ENCODE measurements around the gene DDB1. TPM values are rescaled to one million over a fixed set of nuclear protein-coding genes. Genes with fewer than 3 reads are reported as not detected.

DDB1 gene
- polyA plus RNA-seq, 1 of the 3 experiments (the other 2 are of a cell fraction), result 170 TPM

GRCh38 chr11:61356706-61357105, 23.8 kb upstream of the DDB1 start:
- DNase-seq, result no peak
- no peaks in the 10 kb centered on the region for H3K9me2 ChIP-seq
- H3K9ac ChIP-seq, result no peak overlapping the region
- TF ChIP-seq RXRA (IDR thresholded peaks at IDR 0.05; ENCODE audit: borderline replicate concordance, low read depth) (no peak), TEAD4 (IDR thresholded peaks at IDR 0.05; ENCODE audit: borderline replicate concordance, insufficient read depth) (no peak), IRF3 (IDR thresholded peaks at IDR 0.05; ENCODE audit: low read depth, low read length) (no peak), EP300 (IDR thresholded peaks at IDR 0.05; ENCODE audit: borderline replicate concordance in 1 of 2, low read depth in 1 of 2, low read length in 1 of 2) (no peak), FOXM1 (IDR thresholded peaks at IDR 0.05; ENCODE audit: low read depth) (no peak), SMC3 (IDR thresholded peaks at IDR 0.05; ENCODE audit: low read depth, low read length) (no peak), RCOR1 (IDR thresholded peaks at IDR 0.05; ENCODE audit: low read length) (no peak), ELF1 (IDR thresholded peaks at IDR 0.05) (no peak), FOSL2 (IDR thresholded peaks at IDR 0.05; ENCODE audit: borderline replicate concordance, low read depth) (no peak), GABPA (IDR thresholded peaks at IDR 0.05; ENCODE audit: low read depth) (no peak), REST (IDR thresholded peaks at IDR 0.05; ENCODE audit: low read depth, low read length) (no peak), YY1 (IDR thresholded peaks at IDR 0.05; ENCODE audit: low read depth) (no peak), NFIC (IDR thresholded peaks at IDR 0.05; ENCODE audit: borderline replicate concordance) (no peak)
- ChIA-PET POLR2A (no interaction called here), CTCF (interaction anchor here (0.9 to 5.8 kb wide), 3 partner anchors 11 to 29 kb away, joined by 3 to 29 read pairs (median 4); no protein-coding TSS in a partner anchor)
- no peak overlapping the region for H3K4me3 ChIP-seq (ENCODE audit: low read depth in 2 of 2, low read length in 1 of 2)
- H3F3A ChIP-seq (replicated peaks; ENCODE audit: insufficient read depth), result peaks cover 4% of the 10 kb centered on the region
- peaks cover 0 to 14% of the 10 kb centered on the region in 2 experiments; a peak in 1 of 4 replicates for H3K4me1 ChIP-seq (ENCODE audit: control insufficient read depth in 1 of 2, insufficient read depth in 2 of 2, low read depth in 1 of 2, low read length in 1 of 2)
- peaks cover 5 to 13% of the 10 kb centered on the region in 2 experiments for H3K36me3 ChIP-seq (replicated peaks in 1 of 2; ENCODE audit: control insufficient read depth in 1 of 2, insufficient read depth in 2 of 2, low read length in 1 of 2)
- H3K27me3 ChIP-seq (ENCODE audit: insufficient read depth), result no peaks in the 10 kb centered on the region
- WGBS (ENCODE audit: low lambda C conversion rate), result 100% methylated on average over 4 of the region's 4 CpGs
- H3K9me3 ChIP-seq, result no peaks in the 10 kb centered on the region
- peaks cover 23% of the 10 kb centered on the region; the same call in 1 of the 2 replicates for H3K79me2 ChIP-seq (ENCODE audit: insufficient read depth)
- H4K20me1 ChIP-seq (ENCODE audit: insufficient read depth), result no peaks in the 10 kb centered on the region
- H3K27ac ChIP-seq (ENCODE audit: low read depth in 2 of 2, low read length in 1 of 2), result no peak overlapping the region
- H2AFZ ChIP-seq (ENCODE audit: low read depth), result no peak overlapping the region
- no peak overlapping the region for H3K4me2 ChIP-seq

- whole genome bisulfite sequencing (ENCODE audit: low lambda C conversion rate), result 89% methylated on average over 2 of the region's 2 CpGs
- no peak overlapping the region for H3K4me2 ChIP-seq
- TF ChIP-seq EP300 (IDR thresholded peaks at IDR 0.05; ENCODE audit: borderline replicate concordance in 1 of 2, low read depth in 1 of 2, low read length in 1 of 2), result no peak
- no peak for TF ChIP-seq SIN3A (IDR thresholded peaks at IDR 0.05; ENCODE audit: borderline replicate concordance, low read depth, low read length)
- no peak for TF ChIP-seq ELF1 (IDR thresholded peaks at IDR 0.05)
- no peak for TF ChIP-seq YY1 (IDR thresholded peaks at IDR 0.05; ENCODE audit: low read depth)
- TF ChIP-seq TCF12 (IDR thresholded peaks at IDR 0.05), result no peak
- no peak for TF ChIP-seq SMC3 (IDR thresholded peaks at IDR 0.05; ENCODE audit: low read depth, low read length)
- TF ChIP-seq TEAD4 (IDR thresholded peaks at IDR 0.05; ENCODE audit: borderline replicate concordance, insufficient read depth), result no peak
- TF ChIP-seq MAX (IDR thresholded peaks at IDR 0.05; ENCODE audit: low read depth), result no peak
- TF ChIP-seq RXRA (IDR thresholded peaks at IDR 0.05; ENCODE audit: borderline replicate concordance, low read depth), result no peak
- no peak for TF ChIP-seq MXI1 (IDR thresholded peaks at IDR 0.05; ENCODE audit: low read depth, low read length)
- TF ChIP-seq USF1 (IDR thresholded peaks at IDR 0.05; ENCODE audit: borderline replicate concordance, low read depth), result no peak
- TF ChIP-seq IRF3 (IDR thresholded peaks at IDR 0.05; ENCODE audit: low read depth, low read length), result no peak
- no peak for TF ChIP-seq FOXM1 (IDR thresholded peaks at IDR 0.05; ENCODE audit: low read depth)
- no peak for TF ChIP-seq FOXJ3 (CRISPR knock-in tag; IDR thresholded peaks at IDR 0.05)
- H3K4me1 ChIP-seq (ENCODE audit: control insufficient read depth in 1 of 2, insufficient read depth in 2 of 2, low read depth in 1 of 2, low read length in 1 of 2), result peaks cover under 1 to 3% of the 10 kb centered on the region in 2 experiments; a peak in 2 of 4 replicates
- H3K36me3 ChIP-seq (replicated peaks in 1 of 2; ENCODE audit: control insufficient read depth in 1 of 2, insufficient read depth in 2 of 2, low read length in 1 of 2), result peaks cover 5 to 21% of the 10 kb centered on the region in 2 experiments
- no peak overlapping the region for H3K4me3 ChIP-seq (ENCODE audit: low read depth in 2 of 2, low read length in 1 of 2)
- H3K9me3 ChIP-seq, result no peaks in the 10 kb centered on the region
- H3F3A ChIP-seq (replicated peaks; ENCODE audit: insufficient read depth), result no peaks in the 10 kb centered on the region
- H3K79me2 ChIP-seq (ENCODE audit: insufficient read depth), result peaks cover 6% of the 10 kb centered on the region; the same call in 1 of the 2 replicates
- H2AFZ ChIP-seq (ENCODE audit: low read depth), result no peak overlapping the region
- ChIA-PET CTCF (interaction anchor here (1.0 to 5.8 kb wide), 4 partner anchors 8 to 32 kb away, joined by 3 to 29 read pairs (median 6); no protein-coding TSS in a partner anchor), POLR2A (interaction anchor here (0.6 kb wide), 1 partner anchor 102 kb away, joined by 3 read pairs; no protein-coding TSS in a partner anchor)
- no peak overlapping the region for H3K27ac ChIP-seq (ENCODE audit: low read depth in 2 of 2, low read length in 1 of 2)
- no peak overlapping the region for H3K9ac ChIP-seq
- no peaks in the 10 kb centered on the region for H4K20me1 ChIP-seq (ENCODE audit: insufficient read depth)
- H3K9me2 ChIP-seq, result no peaks in the 10 kb centered on the region
- DNase-seq, result no peak
- no peaks in the 10 kb centered on the region for H3K27me3 ChIP-seq (ENCODE audit: insufficient read depth)
Observed at GRCh38 chr11:61354208-61354607, 21.3 kb upstream of the DDB1 start.

Data from SK-N-SH (cell line).